Loucy (cell line): Measurements from ENCODE around the gene SAMSN1.

ENCODE experiments used
- EZH2phosphoT487 ChIP-seq: fragments of 200-600 bp; IDR thresholded peaks from 2 replicates; pipeline ENCODE4 v1.6.1; 2018; ENCODE audit warnings: antibody characterized with exemption, mild to moderate bottlenecking, moderate library complexity, borderline replicate concordance
- TF ChIP-seq, protein P1 (sequence below): fragments of 200-600 bp; sonication (generic); conservative IDR thresholded peaks from 2 replicates; pipeline ENCODE4 v1.5.1; 2014; ENCODE audit warnings: mild to moderate bottlenecking, antibody characterized with exemption, low read length

DNA sequence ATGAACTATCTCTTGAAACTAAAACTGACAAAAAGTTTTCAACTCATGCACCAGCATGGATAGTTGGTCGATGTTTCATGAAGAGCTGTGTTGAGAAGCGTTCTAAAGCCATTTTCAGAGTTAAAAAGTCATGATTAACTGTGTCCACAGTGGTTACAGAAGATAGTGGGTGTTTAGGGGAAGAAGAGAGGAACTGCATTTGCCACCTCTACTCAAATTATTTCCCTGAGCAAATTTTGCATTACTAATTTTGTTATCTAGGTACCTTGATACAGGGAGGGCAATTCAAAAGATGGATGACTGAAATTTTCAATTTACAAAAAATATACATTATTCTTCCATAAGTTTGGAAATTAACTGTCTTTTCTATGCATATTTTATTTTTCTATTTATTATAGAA is 15.5 kb downstream of the SAMSN1 start:
- TF ChIP-seq, protein P1, sequence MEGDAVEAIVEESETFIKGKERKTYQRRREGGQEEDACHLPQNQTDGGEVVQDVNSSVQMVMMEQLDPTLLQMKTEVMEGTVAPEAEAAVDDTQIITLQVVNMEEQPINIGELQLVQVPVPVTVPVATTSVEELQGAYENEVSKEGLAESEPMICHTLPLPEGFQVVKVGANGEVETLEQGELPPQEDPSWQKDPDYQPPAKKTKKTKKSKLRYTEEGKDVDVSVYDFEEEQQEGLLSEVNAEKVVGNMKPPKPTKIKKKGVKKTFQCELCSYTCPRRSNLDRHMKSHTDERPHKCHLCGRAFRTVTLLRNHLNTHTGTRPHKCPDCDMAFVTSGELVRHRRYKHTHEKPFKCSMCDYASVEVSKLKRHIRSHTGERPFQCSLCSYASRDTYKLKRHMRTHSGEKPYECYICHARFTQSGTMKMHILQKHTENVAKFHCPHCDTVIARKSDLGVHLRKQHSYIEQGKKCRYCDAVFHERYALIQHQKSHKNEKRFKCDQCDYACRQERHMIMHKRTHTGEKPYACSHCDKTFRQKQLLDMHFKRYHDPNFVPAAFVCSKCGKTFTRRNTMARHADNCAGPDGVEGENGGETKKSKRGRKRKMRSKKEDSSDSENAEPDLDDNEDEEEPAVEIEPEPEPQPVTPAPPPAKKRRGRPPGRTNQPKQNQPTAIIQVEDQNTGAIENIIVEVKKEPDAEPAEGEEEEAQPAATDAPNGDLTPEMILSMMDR: no peak
- TF ChIP-seq EZH2phosphoT487: no peak
